CD14-positive monocyte (primary cell): Measurements from ENCODE around the gene ACBD6. TPM values are rescaled to one million over a fixed set of nuclear protein-coding genes. Genes with fewer than 3 reads are reported as not detected.

Experiments used
- DNase-seq, 3 donors: peaks; one replicate each; pipeline ENCODE4 v3.0.0-alpha.2; 2011 to 2022
- H2AFZ ChIP-seq: 2 replicates; pipeline ENCODE4 v1.6.0; 2012; ENCODE audit warnings: mild to moderate bottlenecking, low read depth, low read length, inconsistent platforms; ENCODE audit not compliant: insufficient read depth, poor library complexity, severe bottlenecking
- H3K27ac ChIP-seq, 2 donors: 1 replicate in 1 of 2; 2 replicates in 1 of 2; pipeline ENCODE4 v1.5.1; 2012 to 2013; ENCODE audit warnings: low read length in 2 of 2, control low read depth in 1 of 2, inconsistent platforms in 1 of 2, low read depth in 1 of 2, mild to moderate bottlenecking in 1 of 2
- H3K27me3 ChIP-seq, 2 donors: one replicate each; pipeline versions ENCODE4 v1.6.0 to v1.6.1; 2011 to 2013; ENCODE audit warnings: low read length in 2 of 2; ENCODE audit not compliant: control insufficient read depth in 2 of 2, insufficient read depth in 2 of 2
- H3K36me3 ChIP-seq, 2 donors: replicated peaks in 1 of 2; 1 replicate in 1 of 2; 2 replicates in 1 of 2; pipeline versions ENCODE4 v1.5.1 to v1.6.1; 2012 to 2013; ENCODE audit warnings: low read length in 2 of 2, control low read depth in 1 of 2, inconsistent platforms in 1 of 2, mild to moderate bottlenecking in 1 of 2; ENCODE audit not compliant: insufficient read depth in 2 of 2, control insufficient read depth in 1 of 2
- H3K4me1 ChIP-seq, 2 donors: 1 replicate in 1 of 2; 2 replicates in 1 of 2; pipeline versions ENCODE4 v1.5.1 to v1.6.1; 2012 to 2013; ENCODE audit warnings: low read length in 2 of 2, control low read depth in 1 of 2, inconsistent platforms in 1 of 2, mild to moderate bottlenecking in 1 of 2, moderate library complexity in 1 of 2; ENCODE audit not compliant: insufficient read depth in 2 of 2, control insufficient read depth in 1 of 2
- H3K4me2 ChIP-seq: replicated peaks from 2 replicates; pipeline ENCODE3; 2012; ENCODE audit warnings: low read length, moderate library complexity, mild to moderate bottlenecking; ENCODE audit not compliant: poor library complexity, severe bottlenecking; ENCODE audit errors: extremely low read depth
- H3K4me3 ChIP-seq, 3 experiments: fragments of 200-600 bp in 1 of 3; sonication (generic) in 1 of 3; replicated peaks in 1 of 3; 1 replicate in 2 of 3; 2 replicates in 1 of 3; pipeline ENCODE4 v1.5.1; 2011 to 2013; ENCODE audit warnings: low read length in 3 of 3, mild to moderate bottlenecking in 3 of 3, control low read depth in 2 of 3, low read depth in 2 of 3, inconsistent platforms in 1 of 3, moderate library complexity in 1 of 3
- H3K79me2 ChIP-seq: 2 replicates; pipeline ENCODE4 v1.6.0; 2012; ENCODE audit warnings: mild to moderate bottlenecking, control low read depth, inconsistent platforms, low read length, moderate library complexity; ENCODE audit not compliant: insufficient read depth
- H3K9ac ChIP-seq: 2 replicates; pipeline ENCODE4 v1.6.0; 2017; ENCODE audit warnings: low read length, mild to moderate bottlenecking; ENCODE audit not compliant: insufficient read depth, poor library complexity, severe bottlenecking
- H3K9me3 ChIP-seq, 2 donors: replicated peaks in 1 of 2; 1 replicate in 1 of 2; 2 replicates in 1 of 2; pipeline versions ENCODE4 v1.5.1 to v1.6.1; 2012 to 2013; ENCODE audit warnings: low read length in 2 of 2, control low read depth in 1 of 2; ENCODE audit not compliant: control insufficient read depth in 1 of 2, insufficient read depth in 1 of 2
- H4K20me1 ChIP-seq: 2 replicates; pipeline ENCODE4 v1.6.0; 2012; ENCODE audit warnings: mild to moderate bottlenecking, low read length, control low read depth, moderate library complexity; ENCODE audit not compliant: insufficient read depth
- H3K27ac Mint-ChIP-seq, 7 donors: one replicate each; pipeline ENCODE4 v1.8.0; 2020; ENCODE audit warnings: mild to moderate bottlenecking in 7 of 7, mixed read lengths in 7 of 7, moderate library complexity in 6 of 7, inconsistent platforms in 2 of 7
- H3K27me3 Mint-ChIP-seq, 3 donors: one replicate each; pipeline ENCODE4 v1.8.0; 2021 to 2022; ENCODE audit warnings: low read depth in 3 of 3, mild to moderate bottlenecking in 3 of 3, mixed read lengths in 3 of 3, moderate library complexity in 3 of 3, inconsistent platforms in 1 of 3
- H3K36me3 Mint-ChIP-seq, 2 donors: one replicate each; pipeline ENCODE4 v1.8.0; 2020; ENCODE audit warnings: mixed read lengths in 2 of 2, inconsistent platforms in 1 of 2, mild to moderate bottlenecking in 1 of 2
- H3K4me1 Mint-ChIP-seq: one replicate; pipeline ENCODE4 v1.8.0; 2020; ENCODE audit warnings: mild to moderate bottlenecking, mixed read lengths
- H3K4me3 Mint-ChIP-seq, 2 donors: one replicate each; pipeline ENCODE4 v1.8.0; 2020; ENCODE audit warnings: mild to moderate bottlenecking in 2 of 2, mixed read lengths in 2 of 2, moderate library complexity in 1 of 2
- H3K9me3 Mint-ChIP-seq, 7 donors: one replicate each; pipeline ENCODE4 v1.8.0; 2020 to 2022; ENCODE audit warnings: mixed read lengths in 7 of 7, mild to moderate bottlenecking in 6 of 7, moderate library complexity in 6 of 7, inconsistent platforms in 2 of 7
- CTCF ChIP-seq: fragments of 200-600 bp; IDR thresholded peaks from one replicate; pipeline ENCODE4 v1.8.0; 2022; ENCODE audit warnings: antibody characterized with exemption, mild to moderate bottlenecking
- WGBS: methylation state at CpG from one replicate; pipeline ENCODE4 v1.1.5; 2013; ENCODE audit warnings: missing lambda C conversion rate; ENCODE audit not compliant: insufficient coverage; 5-methylcytosine and 5-hydroxymethylcytosine counted together
- intact Hi-C, 2 donors: fragments of 100-400 bp; cut with micrococcal nuclease; formaldehyde crosslinking; loops; one replicate each; pipeline versions ENCODE4 v1.15.0 to v1.15.1; 2023
- polyA plus RNA-seq, 3 donors: library from polyadenylated mRNA; depleted of rRNA in 1 of 3; unstranded in 2 of 3; stranded (reverse) in 1 of 3; fragments of 300-500 nt in 2 of 3; fragments of >200 nt in 1 of 3; fragmentation: Illumina TruSeq in 2 of 3; gene quantifications; 1 replicate in 2 of 3; 2 replicates in 1 of 3; pipeline ENCODE4 v1.2.3, GENCODE V29; 2012 to 2021

The ACBD6 gene
- polyA plus RNA-seq, 3 donors: 19.3 to 35.3 (median 19.7) TPM

- peaks cover 2 to 5% (median 3%) of the 10 kb centered on the region in 3 donors for H3K27me3 Mint-ChIP-seq
- H3K4me3 Mint-ChIP-seq: no peak overlapping the region
Measured at GRCh38 chr1:180507795-180508724, 5.7 kb upstream of the ACBD6 start.

More at GRCh38 chr1:180507795-180508724, 5.7 kb upstream of the ACBD6 start:
- Histone ChIP-seq H3K27me3 (no peaks in the 10 kb centered on the region), H4K20me1 (no peaks in the 10 kb centered on the region), H3K9me3 (no peaks in the 10 kb centered on the region), H3K4me2 (no peak overlapping the region), H2AFZ (no peak overlapping the region), H3K36me3 (no peaks in the 10 kb centered on the region), H3K79me2 (no peaks in the 10 kb centered on the region), H3K9ac (no peak overlapping the region), H3K4me1 (peaks cover 6% of the 10 kb centered on the region in 2 donors), H3K4me3 (no peak overlapping the region), H3K27ac (no peak overlapping the region)
- intact Hi-C loops: no loop called here
- H3K4me1 Mint-ChIP-seq: peaks cover 5% of the 10 kb centered on the region
- H3K9me3 Mint-ChIP-seq: peaks cover 0 to 8% (median 4%) of the 10 kb centered on the region in 7 donors
- no peaks in the 10 kb centered on the region for H3K36me3 Mint-ChIP-seq
- no peak for TF ChIP-seq CTCF
- no peak overlapping the region for H3K27ac Mint-ChIP-seq
- no peak for DNase-seq
- 97% methylated on average over 15 of the region's 15 CpGs for WGBS
